A549 (cell line): ENCODE measurements around the gene OLR1. TPM values are rescaled to one million over a fixed set of nuclear protein-coding genes. Genes with fewer than 3 reads are reported as not detected.
A peak's percentile ranks its signal among the peaks of the same experiment; 100 is the strongest.

Experiments
- ATAC-seq, 2 experiments: fragments of 200-7000 bp in 1 of 2; fragments of >200 bp in 1 of 2; cut with Nextera tagmentation in 1 of 2; cut with Tn5 transposase in 1 of 2; 3 replicates each; pipeline versions ENCODE4 v1.8.0 to v1.9.1; 2018 to 2020; ENCODE audit warnings: mild to moderate bottlenecking in 1 of 2, moderate library complexity in 1 of 2
- CTCF ChIA-PET: fragments of 300-600 bp; sonication (Branson Sonifier 250); formaldehyde crosslinking; extraction: SDS; loops from one replicate; lab custom pipeline; 2021; ENCODE audit warnings: antibody characterized with exemption, inconsistent platforms; lab: Yijun Ruan, JAX
- POLR2A ChIA-PET: fragments of 350-600 bp; formaldehyde crosslinking; extraction: SDS; loops from one replicate; lab custom pipeline; 2021; ENCODE audit warnings: antibody characterized with exemption, inconsistent platforms; lab: Yijun Ruan, JAX
- DNase-seq, 2 experiments: peaks; one replicate each; pipeline versions ENCODE4 v3.0.0 to v3.0.0-alpha.2; 2011 to 2016; ENCODE audit warnings: low read depth in 1 of 2, low spot score in 1 of 2
- FAIRE-seq: peaks from 2 replicates; lab custom pipeline; 2011; peaks lifted over from hg19 to GRCh38; lab: Jason Lieb, UNC
- H3K27ac ChIP-seq, 2 experiments: fragments of >200 bp; sonication (Bioruptor Twin); formaldehyde crosslinking; 3 replicates each; pipeline ENCODE4 v1.5.1; 2016 to 2017
- H3K4me1 ChIP-seq: fragments of >200 bp; sonication (Bioruptor Twin); formaldehyde crosslinking; 3 replicates; pipeline ENCODE4 v1.6.1; 2016
- H3K4me2 ChIP-seq: fragments of >200 bp; sonication (Bioruptor Twin); formaldehyde crosslinking; 3 replicates; pipeline ENCODE4 v1.6.1; 2016
- H3K4me3 ChIP-seq: fragments of >200 bp; sonication (Bioruptor Twin); formaldehyde crosslinking; 3 replicates; pipeline ENCODE4 v1.5.1; 2016
- H3K9me3 ChIP-seq: fragments of >200 bp; sonication (Bioruptor Twin); formaldehyde crosslinking; 3 replicates; pipeline ENCODE4 v1.6.1; 2016
- ATOH8 ChIP-seq: fragments of 250-450 bp; sonication (Bioruptor Pico); IDR thresholded peaks from 2 replicates; pipeline ENCODE4 v1.5.0; 2020; ENCODE audit warnings: low read depth, mild to moderate bottlenecking, moderate library complexity
- CEBPB ChIP-seq, 2 experiments: fragments of >200 bp in 1 of 2; sonication (Bioruptor Twin) in 1 of 2; formaldehyde crosslinking in 1 of 2; IDR thresholded peaks; 2 replicates each; pipeline ENCODE4 v1.6.1; 2012 to 2016
- CHD4 ChIP-seq: fragments of 200-600 bp; sonication (generic); IDR thresholded peaks from 2 replicates; pipeline ENCODE4 v1.6.1; 2016; ENCODE audit warnings: antibody characterized with exemption, mild to moderate bottlenecking, borderline replicate concordance
- GATA3 ChIP-seq: IDR thresholded peaks from 2 replicates; pipeline ENCODE4 v1.6.1; 2012; ENCODE audit warnings: borderline replicate concordance
- HDAC2 ChIP-seq: fragments of 200-600 bp; sonication (generic); IDR thresholded peaks from 2 replicates; pipeline ENCODE4 v1.6.1; 2016
- KDM1A ChIP-seq: fragments of 200-600 bp; sonication (generic); IDR thresholded peaks from 2 replicates; pipeline ENCODE4 v1.6.1; 2016; ENCODE audit warnings: low read depth, mild to moderate bottlenecking
- MAX ChIP-seq: IDR thresholded peaks from 2 replicates; pipeline ENCODE4 v1.6.1; 2012
- NFE2L2 ChIP-seq: fragments of 150-350 bp; conservative IDR thresholded peaks from 2 replicates; pipeline ENCODE4 v1.6.1; 2014; ENCODE audit warnings: low read length
- NR3C1 ChIP-seq: fragments of >200 bp; sonication (Bioruptor Twin); formaldehyde crosslinking; IDR thresholded peaks from 3 replicates; pipeline ENCODE4 v1.6.1; 2017
- POLR2AphosphoS2 ChIP-seq: conservative IDR thresholded peaks from 2 replicates; pipeline ENCODE4 v1.6.1; 2012; ENCODE audit warnings: low read length, improper control_type of control experiment, inconsistent platforms
- RAD21 ChIP-seq, 2 experiments: fragments of >200 bp in 1 of 2; sonication (Bioruptor Twin) in 1 of 2; formaldehyde crosslinking in 1 of 2; IDR thresholded peaks in 1 of 2; conservative IDR thresholded peaks in 1 of 2; 2 replicates in 1 of 2; 3 replicates in 1 of 2; pipeline ENCODE4 v1.6.1; 2012 to 2018; ENCODE audit warnings: inconsistent platforms in 1 of 2
- RCOR1 ChIP-seq: fragments of 150-350 bp; IDR thresholded peaks from 2 replicates; pipeline ENCODE4 v1.6.1; 2014; ENCODE audit warnings: antibody characterized with exemption, low read length, low read depth
- RFX5 ChIP-seq: fragments of 450-650 bp; IDR thresholded peaks from 2 replicates; pipeline ENCODE4 v1.7.1; 2014; ENCODE audit warnings: antibody characterized with exemption, mild to moderate bottlenecking, moderate library complexity
- RNF2 ChIP-seq: fragments of 200-600 bp; sonication (generic); IDR thresholded peaks from 2 replicates; pipeline ENCODE4 v1.6.1; 2016; ENCODE audit warnings: low read depth, mild to moderate bottlenecking, antibody characterized with exemption, moderate library complexity, borderline replicate concordance
- SREBF2 ChIP-seq: fragments of 450-650 bp; IDR thresholded peaks from 2 replicates; pipeline ENCODE4 v1.6.1; 2014; ENCODE audit warnings: mild to moderate bottlenecking, moderate library complexity
- TFCP2L1 ChIP-seq: fragments of 250-450 bp; sonication (Bioruptor Pico); IDR thresholded peaks from 2 replicates; pipeline ENCODE4 v1.5.0; 2021; ENCODE audit warnings: mild to moderate bottlenecking
- TP53 ChIP-seq: fragments of 250-450 bp; sonication (Bioruptor Pico); IDR thresholded peaks from 2 replicates; pipeline ENCODE4 v1.5.0; 2021; ENCODE audit warnings: mild to moderate bottlenecking, moderate library complexity
- ZFP36 ChIP-seq: fragments of 450-650 bp; IDR thresholded peaks from 2 replicates; pipeline ENCODE4 v1.6.1; 2014; ENCODE audit warnings: borderline replicate concordance; ENCODE audit not compliant: partially characterized antibody
- WGBS: methylation state at CpG from one replicate; pipeline ENCODE4 v1.1.6; 2017; ENCODE audit errors: missing lambda C conversion rate; 5-methylcytosine and 5-hydroxymethylcytosine counted together
- polyA plus RNA-seq, 4 experiments: library from polyadenylated mRNA; depleted of rRNA in 3 of 4; stranded (reverse); fragments of >200 nt; fragmentation: RNase III in 1 of 4; extraction: RNeasy Plus Mini Kit Qiagen cat#74134 plus additional on column Dnase treatment in 1 of 4; gene quantifications; 2 replicates in 3 of 4; 3 replicates in 1 of 4; pipeline ENCODE4 v1.2.3, GENCODE V29; 2011 to 2017
- TF ChIP-seq, protein P1 (sequence below): fragments of >200 bp; sonication (Bioruptor Twin); formaldehyde crosslinking; IDR thresholded peaks from 3 replicates; pipeline ENCODE4 v1.6.1; 2016
- TF ChIP-seq, protein P2 (sequence below): fragments of >200 bp; sonication (Bioruptor Twin); formaldehyde crosslinking; IDR thresholded peaks from 2 replicates; pipeline ENCODE4 v1.6.1; 2016

Gene OLR1
- polyA plus RNA-seq, 2 of the 4 experiments (the other 2 are of a cell fraction): 0.59 to 0.92 TPM

GRCh38 chr12:10113920-10114319, 58.0 kb downstream of the OLR1 start:
- ChIA-PET CTCF (no interaction called here), POLR2A (no interaction called here)
- DNase-seq (no peak), FAIRE-seq (no peak), ATAC-seq (no peak)
- H3K9me3 ChIP-seq: no peaks in the 10 kb centered on the region
- H3K27ac ChIP-seq: no peak overlapping the region
- WGBS: 5% methylated on average over 1 of the region's 1 CpG
- no peak overlapping the region; the same call in 2 of the 3 replicates for H3K4me2 ChIP-seq
- TF ChIP-seq HDAC2 (no peak), SREBF2 (no peak)
- H3K4me3 ChIP-seq: no peak overlapping the region
- H3K4me1 ChIP-seq: peaks cover 16% of the 10 kb centered on the region

GRCh38 chr12:10113075-10113474, 58.9 kb downstream of the OLR1 start:
- FAIRE-seq (no peak), ATAC-seq (no peak), DNase-seq (no peak)
- peak overlapping the region; percentile 43 for H3K4me2 ChIP-seq
- CTCF ChIA-PET: no interaction called here
- 37% methylated on average over 1 of the region's 1 CpG for WGBS
- H3K4me3 ChIP-seq: no peak overlapping the region
- POLR2A ChIA-PET: no interaction called here
- no peak overlapping the region; a peak in 2 of 6 replicates for H3K27ac ChIP-seq
- peaks cover 15% of the 10 kb centered on the region for H3K4me1 ChIP-seq
- no peaks in the 10 kb centered on the region for H3K9me3 ChIP-seq
- TF ChIP-seq NR3C1 (no peak), MAX (no peak), ATOH8 (CRISPR knock-in tag) (no peak), POLR2AphosphoS2 (no peak), TP53 (CRISPR knock-in tag) (no peak), RFX5 (no peak)

GRCh38 chr12:10111451-10111850, 60.5 kb downstream of the OLR1 start:
- Histone ChIP-seq H3K4me3 (no peak overlapping the region), H3K4me2 (no peak overlapping the region), H3K4me1 (peaks cover 15% of the 10 kb centered on the region), H3K27ac (no peak overlapping the region), H3K9me3 (no peaks in the 10 kb centered on the region)
- DNase-seq (no peak), FAIRE-seq (no peak), ATAC-seq (no peak)
- TF ChIP-seq RNF2: no peak
- TF ChIP-seq CEBPB (IDR thresholded peaks at IDR 0.05): no peak
- TF ChIP-seq, protein P1, sequence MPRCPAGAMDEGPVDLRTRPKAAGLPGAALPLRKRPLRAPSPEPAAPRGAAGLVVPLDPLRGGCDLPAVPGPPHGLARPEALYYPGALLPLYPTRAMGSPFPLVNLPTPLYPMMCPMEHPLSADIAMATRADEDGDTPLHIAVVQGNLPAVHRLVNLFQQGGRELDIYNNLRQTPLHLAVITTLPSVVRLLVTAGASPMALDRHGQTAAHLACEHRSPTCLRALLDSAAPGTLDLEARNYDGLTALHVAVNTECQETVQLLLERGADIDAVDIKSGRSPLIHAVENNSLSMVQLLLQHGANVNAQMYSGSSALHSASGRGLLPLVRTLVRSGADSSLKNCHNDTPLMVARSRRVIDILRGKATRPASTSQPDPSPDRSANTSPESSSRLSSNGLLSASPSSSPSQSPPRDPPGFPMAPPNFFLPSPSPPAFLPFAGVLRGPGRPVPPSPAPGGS: no peak
- TF ChIP-seq CHD4: no peak
- TF ChIP-seq ZFP36: no peak
- TF ChIP-seq GATA3: no peak
- no peak for TF ChIP-seq RCOR1
- no peak for TF ChIP-seq RAD21 (conservative IDR thresholded peaks at IDR 0.05 in 1 of 2, IDR thresholded peaks at IDR 0.05 in 1 of 2)
- no peak for TF ChIP-seq NFE2L2
- no peak for TF ChIP-seq TFCP2L1
- TF ChIP-seq, protein P2, sequence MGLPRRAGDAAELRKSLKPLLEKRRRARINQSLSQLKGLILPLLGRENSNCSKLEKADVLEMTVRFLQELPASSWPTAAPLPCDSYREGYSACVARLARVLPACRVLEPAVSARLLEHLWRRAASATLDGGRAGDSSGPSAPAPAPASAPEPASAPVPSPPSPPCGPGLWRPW: no peak
- no peak for TF ChIP-seq KDM1A
- ChIA-PET CTCF (interaction anchor here (1.3 kb wide), 1 partner anchor 42 kb away, joined by 4 read pairs; no protein-coding TSS in a partner anchor), POLR2A (no interaction called here)
- WGBS: 82% methylated on average over 38 of the region's 38 CpGs
